CD8-positive, alpha-beta memory T cell (primary cell): ENCODE results near the gene DRC7. TPM values are rescaled to one million over a fixed set of nuclear protein-coding genes. Genes with fewer than 3 reads are reported as not detected.
A peak's percentile ranks its signal among the peaks of the same experiment; 100 is the strongest.

Source experiments
- CTCF ChIA-PET: fragments of 350-600 bp; sonication (Branson Sonifier 250); formaldehyde crosslinking; loops from one replicate; lab custom pipeline; 2021; ENCODE audit warnings: antibody characterized with exemption; lab: Charles Lee
- POLR2A ChIA-PET: fragments of 350-600 bp; sonication (Branson Sonifier 250); formaldehyde crosslinking; loops from one replicate; lab custom pipeline; 2021; ENCODE audit warnings: antibody characterized with exemption; lab: Charles Lee
- DNase-seq, 5 donors: peaks; one replicate each; pipeline versions ENCODE4 v3.0.0 to v3.0.0-alpha.2; 2020 to 2022; ENCODE audit warnings: mixed read lengths in 1 of 5
- H3K27ac ChIP-seq: one replicate; pipeline ENCODE4 v1.7.0; 2013; ENCODE audit warnings: low read depth, mild to moderate bottlenecking, low read length, moderate library complexity
- H3K27me3 ChIP-seq: 2 replicates; pipeline ENCODE4 v1.7.0; 2013; ENCODE audit warnings: low read length, mild to moderate bottlenecking; ENCODE audit not compliant: insufficient read depth, poor library complexity, severe bottlenecking
- H3K36me3 ChIP-seq: 2 replicates; pipeline ENCODE4 v1.7.0; 2013; ENCODE audit warnings: mild to moderate bottlenecking, low read length, moderate library complexity; ENCODE audit not compliant: insufficient read depth
- H3K4me1 ChIP-seq: 2 replicates; pipeline ENCODE4 v1.7.0; 2013; ENCODE audit warnings: mild to moderate bottlenecking, low read length, moderate library complexity; ENCODE audit not compliant: insufficient read depth
- H3K4me3 ChIP-seq: 2 replicates; pipeline ENCODE4 v1.7.0; 2013; ENCODE audit warnings: mild to moderate bottlenecking, low read length
- H3K9me3 ChIP-seq: 2 replicates; pipeline ENCODE4 v1.7.0; 2013; ENCODE audit warnings: mild to moderate bottlenecking, low read length
- H3K27ac Mint-ChIP-seq, 8 donors: one replicate each; pipeline ENCODE4 v1.8.0; 2020 to 2021; ENCODE audit warnings: mixed read lengths in 8 of 8, mild to moderate bottlenecking in 6 of 8, inconsistent platforms in 3 of 8, moderate library complexity in 3 of 8
- H3K27me3 Mint-ChIP-seq, 2 donors: one replicate each; pipeline ENCODE4 v1.8.0; 2020 to 2021; ENCODE audit warnings: mixed read lengths in 2 of 2, mild to moderate bottlenecking in 1 of 2, moderate library complexity in 1 of 2
- H3K36me3 Mint-ChIP-seq, 3 donors: one replicate each; pipeline ENCODE4 v1.8.0; 2020 to 2021; ENCODE audit warnings: mixed read lengths in 3 of 3, inconsistent platforms in 1 of 3, mild to moderate bottlenecking in 1 of 3
- H3K4me1 Mint-ChIP-seq, 3 donors: one replicate each; pipeline ENCODE4 v1.8.0; 2020 to 2021; ENCODE audit warnings: mixed read lengths in 3 of 3, inconsistent platforms in 1 of 3, mild to moderate bottlenecking in 1 of 3
- H3K4me3 Mint-ChIP-seq, 7 donors: one replicate each; pipeline ENCODE4 v1.8.0; 2020 to 2021; ENCODE audit warnings: mixed read lengths in 7 of 7, mild to moderate bottlenecking in 6 of 7, moderate library complexity in 4 of 7, inconsistent platforms in 2 of 7
- H3K9me3 Mint-ChIP-seq, 5 donors: one replicate each; pipeline ENCODE4 v1.8.0; 2020 to 2022; ENCODE audit warnings: mixed read lengths in 5 of 5, mild to moderate bottlenecking in 3 of 5, moderate library complexity in 2 of 5, inconsistent platforms in 1 of 5
- polyA plus RNA-seq: library from polyadenylated mRNA; unstranded; fragments of 300-500 nt; fragmentation: Illumina TruSeq; gene quantifications from one replicate; pipeline ENCODE4 v1.2.3, GENCODE V29; 2021
- total RNA-seq, 2 experiments: library from RNA; stranded (reverse); gene quantifications; one replicate each; pipeline ENCODE4 v1.2.3, GENCODE V29; 2021

DRC7 gene
- total and polyA plus RNA-seq, 3 experiments from 2014 or later, result not detected

GRCh38 chr16:57751539-57752202, 57.1 kb downstream of the DRC7 start:
- Histone ChIP-seq H3K4me3 (no peak overlapping the region), H3K9me3 (no peaks in the 10 kb centered on the region), H3K27ac (no peak overlapping the region), H3K4me1 (no peaks in the 10 kb centered on the region), H3K36me3 (no peaks in the 10 kb centered on the region), H3K27me3 (no peaks in the 10 kb centered on the region)
- Mint-ChIP-seq H3K27me3 (no peaks in the 10 kb centered on the region), H3K36me3 (peaks cover 0 to 52% (median 7%) of the 10 kb centered on the region in 3 donors), H3K9me3 (no peaks in the 10 kb centered on the region), H3K27ac (no peak overlapping the region), H3K4me3 (no peak overlapping the region), H3K4me1 (peaks cover 0 to 6% (median 5%) of the 10 kb centered on the region in 3 donors)
- ChIA-PET POLR2A (no interaction called here), CTCF (no interaction called here)
- DNase-seq, result no peak

- POLR2A ChIA-PET, result no interaction called here
- no peak for DNase-seq
- Mint-ChIP-seq H3K36me3 (peaks cover 0 to 50% (median 7%) of the 10 kb centered on the region in 3 donors), H3K4me1 (peaks cover 0 to 7% (median 5%) of the 10 kb centered on the region in 3 donors), H3K9me3 (no peaks in the 10 kb centered on the region), H3K27me3 (no peaks in the 10 kb centered on the region), H3K4me3 (no peak overlapping the region), H3K27ac (no peak overlapping the region)
- Histone ChIP-seq H3K27me3 (no peaks in the 10 kb centered on the region), H3K4me3 (no peak overlapping the region), H3K9me3 (no peaks in the 10 kb centered on the region), H3K4me1 (no peaks in the 10 kb centered on the region), H3K27ac (no peak overlapping the region), H3K36me3 (no peaks in the 10 kb centered on the region)
- CTCF ChIA-PET, result no interaction called here
These were observed 57.6 kb downstream of the DRC7 start for GRCh38 chr16:57752203-57752580.

GRCh38 chr16:57752581-57753447, 58.2 kb downstream of the DRC7 start:
- Histone ChIP-seq H3K9me3 (no peaks in the 10 kb centered on the region), H3K4me3 (no peak overlapping the region), H3K27me3 (no peaks in the 10 kb centered on the region), H3K36me3 (no peaks in the 10 kb centered on the region), H3K27ac (no peak overlapping the region), H3K4me1 (no peaks in the 10 kb centered on the region)
- Mint-ChIP-seq H3K9me3 (no peaks in the 10 kb centered on the region), H3K27me3 (no peaks in the 10 kb centered on the region), H3K36me3 (peaks cover 0 to 47% (median 3%) of the 10 kb centered on the region in 3 donors), H3K4me1 (peaks cover 0 to 8% (median 5%) of the 10 kb centered on the region in 3 donors), H3K4me3 (no peak overlapping the region), H3K27ac (no peak overlapping the region)
- ChIA-PET POLR2A (no interaction called here), CTCF (no interaction called here)
- no peak for DNase-seq

- H3K27me3 Mint-ChIP-seq, result no peaks in the 10 kb centered on the region
- Histone ChIP-seq H3K27me3 (no peaks in the 10 kb centered on the region), H3K27ac (no peak overlapping the region), H3K36me3 (no peaks in the 10 kb centered on the region), H3K9me3 (no peaks in the 10 kb centered on the region), H3K4me3 (no peak overlapping the region), H3K4me1 (no peaks in the 10 kb centered on the region)
- peak in 1 of 5 donors; percentile 44 for DNase-seq
- peak overlapping the region in 3 of 8 donors; percentile 46 to 86 (median 85) for H3K27ac Mint-ChIP-seq
- ChIA-PET POLR2A (no interaction called here), CTCF (no interaction called here)
- peaks cover 0 to 47% (median 3%) of the 10 kb centered on the region in 3 donors for H3K36me3 Mint-ChIP-seq
- no peak overlapping the region for H3K4me3 Mint-ChIP-seq
- no peaks in the 10 kb centered on the region for H3K9me3 Mint-ChIP-seq
- peaks cover 0 to 11% (median 5%) of the 10 kb centered on the region in 3 donors for H3K4me1 Mint-ChIP-seq
These were observed 59.1 kb downstream of the DRC7 start for GRCh38 chr16:57753448-57754353.

GRCh38 chr16:57754354-57755060, 59.9 kb downstream of the DRC7 start:
- peaks cover 0 to 12% (median 5%) of the 10 kb centered on the region in 3 donors for H3K4me1 Mint-ChIP-seq
- Histone ChIP-seq H3K27me3 (no peaks in the 10 kb centered on the region), H3K4me3 (no peak overlapping the region), H3K4me1 (no peaks in the 10 kb centered on the region), H3K36me3 (no peaks in the 10 kb centered on the region), H3K9me3 (no peaks in the 10 kb centered on the region), H3K27ac (no peak overlapping the region)
- ChIA-PET CTCF (no interaction called here), POLR2A (no interaction called here)
- H3K27me3 Mint-ChIP-seq, result no peaks in the 10 kb centered on the region
- H3K9me3 Mint-ChIP-seq, result no peaks in the 10 kb centered on the region
- peak in 1 of 5 donors; percentile 44 for DNase-seq
- H3K4me3 Mint-ChIP-seq, result no peak overlapping the region
- H3K36me3 Mint-ChIP-seq, result peaks cover 0 to 47% (median 3%) of the 10 kb centered on the region in 3 donors
- H3K27ac Mint-ChIP-seq, result peak overlapping the region in 2 of 8 donors; percentile 46 to 85

- Mint-ChIP-seq H3K4me3 (no peak overlapping the region), H3K27me3 (no peaks in the 10 kb centered on the region), H3K27ac (peak overlapping the region in 1 of 8 donors; percentile 29), H3K36me3 (peaks cover 0 to 44% (median 3%) of the 10 kb centered on the region in 3 donors), H3K9me3 (no peaks in the 10 kb centered on the region), H3K4me1 (peaks cover 0 to 7% (median 1%) of the 10 kb centered on the region in 3 donors)
- CTCF ChIA-PET, result interaction anchor here (1.6 to 3.8 kb wide), 5 partner anchors 12 to 245 kb away, joined by 4 to 17 read pairs (median 5); partner anchors contain the start of genes USB1 and ZNF319
- DNase-seq, result peak in 1 of 5 donors; percentile 42
- no peaks in the 10 kb centered on the region for H3K4me1 ChIP-seq
- H3K27me3 ChIP-seq, result no peaks in the 10 kb centered on the region
- H3K9me3 ChIP-seq, result no peaks in the 10 kb centered on the region
- H3K36me3 ChIP-seq, result no peaks in the 10 kb centered on the region
- no peak overlapping the region for H3K4me3 ChIP-seq
- POLR2A ChIA-PET, result no interaction called here
- H3K27ac ChIP-seq, result no peak overlapping the region
These were observed 60.6 kb downstream of the DRC7 start for GRCh38 chr16:57755061-57755684.
